Kidney epithelial cell (primary cell): Measurements from ENCODE around the gene CPSF4. TPM values are rescaled to one million over a fixed set of nuclear protein-coding genes. Genes with fewer than 3 reads are reported as not detected.
"Not testable (repeated sequence)": the region's sequence is repeated elsewhere in the genome, so short reads cannot be mapped to it uniquely, and the experiment has no call there.

Experiments
- DNase-seq: peaks from one replicate; pipeline ENCODE4 v3.0.0-alpha.2; 2010; ENCODE audit warnings: low read depth
- H3K27me3 ChIP-seq: 2 replicates; pipeline ENCODE4 v1.6.0; 2011; ENCODE audit warnings: low read length; ENCODE audit not compliant: control insufficient read depth, insufficient read depth
- H3K36me3 ChIP-seq: 2 replicates; pipeline ENCODE4 v1.5.1; 2011; ENCODE audit warnings: low read length; ENCODE audit not compliant: control insufficient read depth, insufficient read depth
- H3K4me3 ChIP-seq: 2 replicates; pipeline ENCODE4 v1.5.1; 2011; ENCODE audit warnings: low read depth, mild to moderate bottlenecking, control low read depth, low read length
- total RNA-seq: library from RNA; depleted of rRNA; stranded (reverse); fragments of >200 nt; gene quantifications from 2 replicates; pipeline ENCODE4 v1.2.3, GENCODE V29; 2015
- TF ChIP-seq, protein P1 (sequence below): IDR thresholded peaks from 2 replicates; pipeline ENCODE4 v1.5.1; 2011; ENCODE audit warnings: mild to moderate bottlenecking, moderate library complexity, low read length, control low read depth, inconsistent platforms; ENCODE audit not compliant: insufficient read depth, poor library complexity, severe bottlenecking

The CPSF4 gene
- total RNA-seq, 1 donor from 2014 or later, result 31.7 TPM

GRCh38 chr7:99422186-99422585, 16.6 kb upstream of the CPSF4 start:
- TF ChIP-seq, protein P1, sequence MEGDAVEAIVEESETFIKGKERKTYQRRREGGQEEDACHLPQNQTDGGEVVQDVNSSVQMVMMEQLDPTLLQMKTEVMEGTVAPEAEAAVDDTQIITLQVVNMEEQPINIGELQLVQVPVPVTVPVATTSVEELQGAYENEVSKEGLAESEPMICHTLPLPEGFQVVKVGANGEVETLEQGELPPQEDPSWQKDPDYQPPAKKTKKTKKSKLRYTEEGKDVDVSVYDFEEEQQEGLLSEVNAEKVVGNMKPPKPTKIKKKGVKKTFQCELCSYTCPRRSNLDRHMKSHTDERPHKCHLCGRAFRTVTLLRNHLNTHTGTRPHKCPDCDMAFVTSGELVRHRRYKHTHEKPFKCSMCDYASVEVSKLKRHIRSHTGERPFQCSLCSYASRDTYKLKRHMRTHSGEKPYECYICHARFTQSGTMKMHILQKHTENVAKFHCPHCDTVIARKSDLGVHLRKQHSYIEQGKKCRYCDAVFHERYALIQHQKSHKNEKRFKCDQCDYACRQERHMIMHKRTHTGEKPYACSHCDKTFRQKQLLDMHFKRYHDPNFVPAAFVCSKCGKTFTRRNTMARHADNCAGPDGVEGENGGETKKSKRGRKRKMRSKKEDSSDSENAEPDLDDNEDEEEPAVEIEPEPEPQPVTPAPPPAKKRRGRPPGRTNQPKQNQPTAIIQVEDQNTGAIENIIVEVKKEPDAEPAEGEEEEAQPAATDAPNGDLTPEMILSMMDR, result no peak
- no peak for DNase-seq
- Histone ChIP-seq H3K4me3 (no peak overlapping the region), H3K27me3 (no peaks in the 10 kb centered on the region), H3K36me3 (peaks cover 6% of the 10 kb centered on the region)

- peaks cover 5% of the 10 kb centered on the region for H3K36me3 ChIP-seq
- DNase-seq, result no peak
- TF ChIP-seq, protein P1, result no peak
- no peak overlapping the region for H3K4me3 ChIP-seq
- no peaks in the 10 kb centered on the region for H3K27me3 ChIP-seq
Observed at GRCh38 chr7:99422625-99423024, 16.1 kb upstream of the CPSF4 start.

GRCh38 chr7:99424932-99425730, 13.6 kb upstream of the CPSF4 start:
- TF ChIP-seq, protein P1, result no peak
- peaks cover 1% of the 10 kb centered on the region for H3K36me3 ChIP-seq
- DNase-seq, result no peak
- H3K27me3 ChIP-seq, result no peaks in the 10 kb centered on the region
- H3K4me3 ChIP-seq, result no peak overlapping the region

DNA sequence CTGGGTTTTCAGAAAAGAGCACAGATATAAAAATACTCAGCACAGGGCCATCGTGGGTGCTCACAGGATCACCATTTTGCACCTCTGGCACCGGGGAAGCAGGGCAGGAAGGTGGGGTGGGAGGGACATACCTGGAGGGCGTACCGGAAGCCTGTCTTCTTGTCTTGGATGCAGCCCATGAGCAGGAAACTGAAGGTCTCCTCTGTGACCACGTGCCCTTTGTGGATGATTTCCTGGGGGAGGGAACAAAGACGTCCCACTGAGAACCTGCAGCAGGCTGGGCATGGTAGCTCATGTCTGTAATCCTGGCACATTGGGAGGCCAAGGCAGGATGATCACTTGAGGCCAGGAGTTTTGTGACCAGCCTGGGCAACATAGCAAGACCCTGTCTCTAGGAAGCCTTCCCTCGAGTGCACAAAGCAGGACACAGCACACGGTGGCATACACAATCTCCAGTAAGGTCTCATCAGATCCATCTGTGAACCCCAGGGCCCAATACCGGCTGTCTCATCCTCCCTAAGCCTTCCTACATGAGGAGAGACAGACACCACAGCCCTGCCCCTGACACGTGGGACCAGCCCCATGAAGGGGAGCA, 9.7 kb upstream of the CPSF4 start:
- H3K27me3 ChIP-seq, result no peaks in the 10 kb centered on the region
- TF ChIP-seq, protein P1, result no peak
- peaks cover 1% of the 10 kb centered on the region for H3K36me3 ChIP-seq
- no peak for DNase-seq
- H3K4me3 ChIP-seq, result no peak overlapping the region

DNA sequence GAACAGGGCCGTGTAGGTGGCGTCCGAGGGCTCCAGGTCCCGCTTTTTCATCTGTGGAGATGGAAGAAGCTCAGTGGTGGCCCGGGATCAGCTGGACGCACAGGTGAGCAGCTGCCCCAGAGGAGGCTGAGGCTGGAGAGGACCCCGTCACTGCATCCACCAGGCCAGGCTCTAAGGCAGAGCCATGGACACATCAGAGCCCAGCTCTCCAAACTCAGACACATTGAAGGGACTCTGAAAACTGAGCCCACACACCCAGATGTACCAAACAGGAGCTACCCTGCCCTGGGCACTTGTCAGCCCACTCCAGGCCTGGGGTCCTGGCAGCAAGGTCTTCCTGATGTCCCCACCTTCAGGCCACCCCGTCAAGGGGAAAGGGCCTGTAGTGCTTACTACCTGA, 9.0 kb upstream of the CPSF4 start:
- Histone ChIP-seq H3K4me3 (no peak overlapping the region), H3K27me3 (no peaks in the 10 kb centered on the region), H3K36me3 (peaks cover 2% of the 10 kb centered on the region)
- DNase-seq, result no peak
- TF ChIP-seq, protein P1, result no peak

DNA sequence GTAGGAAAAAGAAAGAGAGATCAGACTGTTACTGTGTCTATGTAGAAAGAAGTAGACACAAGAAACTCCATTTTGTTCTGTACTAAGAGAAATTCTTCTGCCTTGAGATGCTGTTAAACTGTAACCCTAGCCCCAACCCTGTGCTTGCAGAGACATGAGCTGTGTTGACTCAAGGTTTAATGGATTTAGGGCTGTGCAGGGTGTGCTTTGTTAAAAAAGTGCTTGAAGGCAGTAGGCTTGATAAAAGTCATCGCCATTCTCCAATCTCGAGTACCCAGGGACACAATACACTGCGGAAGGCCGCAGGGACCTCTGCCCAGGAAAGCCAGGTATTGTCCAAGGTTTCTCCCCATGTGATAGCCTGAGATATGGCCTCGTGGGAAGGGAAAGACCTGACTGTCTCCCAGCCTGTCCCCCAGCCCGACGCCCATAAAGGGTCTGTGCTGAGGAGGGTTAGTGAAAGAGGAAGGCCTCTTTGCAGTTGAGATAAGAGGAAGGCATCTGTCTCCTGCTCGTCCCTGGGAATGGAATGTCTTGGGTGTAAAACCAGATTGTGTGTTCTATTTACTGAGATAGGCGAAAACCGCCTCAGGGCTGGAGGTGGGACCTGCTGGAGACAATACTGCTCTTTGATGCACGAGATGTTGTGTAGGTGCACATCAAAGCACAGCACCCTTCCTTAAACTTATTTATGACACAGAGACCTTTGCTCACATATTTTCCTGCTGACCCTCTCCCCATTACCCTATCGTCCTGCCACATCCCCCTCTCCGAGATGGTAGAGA, 6.8 kb upstream of the CPSF4 start:
- H3K4me3 ChIP-seq, H3K27me3 ChIP-seq, H3K36me3 ChIP-seq, DNase-seq: not testable (repeated sequence)
